Hepatocyte (in vitro differentiated cells): ENCODE results near the gene TBX10. TPM values are rescaled to one million over a fixed set of nuclear protein-coding genes. Genes with fewer than 3 reads are reported as not detected.

Source experiments
- DNase-seq: peaks from one replicate; pipeline ENCODE4 v3.0.0-alpha.2; 2016; ENCODE audit warnings: low spot score
- H2AFZ ChIP-seq: fragments of 200-600 bp; sonication (generic); 2 replicates; pipeline ENCODE4 v1.6.0; 2016; ENCODE audit warnings: antibody characterized with exemption, mild to moderate bottlenecking
- H3K27ac ChIP-seq: fragments of 200-600 bp; sonication (generic); 2 replicates; pipeline ENCODE4 v1.5.1; 2016; ENCODE audit warnings: mild to moderate bottlenecking
- H3K27me3 ChIP-seq: fragments of 200-600 bp; sonication (generic); 2 replicates; pipeline ENCODE4 v1.6.1; 2016
- H3K36me3 ChIP-seq: fragments of 200-600 bp; sonication (generic); replicated peaks from 2 replicates; pipeline ENCODE4 v1.5.1; 2016; ENCODE audit warnings: low read depth; ENCODE audit not compliant: insufficient read depth
- H3K4me1 ChIP-seq: fragments of 200-600 bp; sonication (generic); 2 replicates; pipeline ENCODE4 v1.5.1; 2016; ENCODE audit warnings: mild to moderate bottlenecking, moderate library complexity; ENCODE audit not compliant: insufficient read depth
- H3K4me2 ChIP-seq: fragments of 200-600 bp; sonication (generic); 2 replicates; pipeline ENCODE4 v1.6.0; 2016
- H3K4me3 ChIP-seq: fragments of 200-600 bp; sonication (generic); 2 replicates; pipeline ENCODE4 v1.5.1; 2016; ENCODE audit warnings: mild to moderate bottlenecking
- H3K79me2 ChIP-seq: fragments of 200-600 bp; sonication (generic); 2 replicates; pipeline ENCODE4 v1.6.0; 2017; ENCODE audit warnings: mild to moderate bottlenecking
- H3K9me2 ChIP-seq: fragments of 200-600 bp; sonication (generic); replicated peaks from 2 replicates; pipeline ENCODE4 v1.6.0; 2017; ENCODE audit warnings: mild to moderate bottlenecking; ENCODE audit not compliant: insufficient read depth
- H3K9me3 ChIP-seq: fragments of 200-600 bp; sonication (generic); 2 replicates; pipeline ENCODE4 v1.5.1; 2016; ENCODE audit warnings: low read depth, mild to moderate bottlenecking
- H4K20me1 ChIP-seq: fragments of 200-600 bp; sonication (generic); 2 replicates; pipeline ENCODE4 v1.6.0; 2016; ENCODE audit warnings: mild to moderate bottlenecking; ENCODE audit not compliant: insufficient read depth, poor library complexity, severe bottlenecking
- EZH2 ChIP-seq: fragments of 200-600 bp; sonication (generic); IDR thresholded peaks from 2 replicates; pipeline ENCODE4 v1.6.1; 2016; ENCODE audit warnings: antibody characterized with exemption, mild to moderate bottlenecking, borderline replicate concordance
- EZH2phosphoT487 ChIP-seq: fragments of 200-600 bp; sonication (generic); IDR thresholded peaks from one replicate; pipeline ENCODE4 v1.6.1; 2018; ENCODE audit warnings: antibody characterized with exemption, mild to moderate bottlenecking, low read depth, moderate library complexity; ENCODE audit not compliant: unreplicated experiment, severe bottlenecking
- WGBS: methylation state at CpG from one replicate; pipeline ENCODE4 v1.1.6; 2016; ENCODE audit warnings: low lambda C conversion rate; ENCODE audit errors: missing lambda C conversion rate; 5-methylcytosine and 5-hydroxymethylcytosine counted together
- polyA plus RNA-seq: library from polyadenylated mRNA; unstranded; fragments of >200 nt; fragmentation: Nextera tagmentation; extraction: Ambion mirVana; gene quantifications from 2 replicates; pipeline ENCODE4 v1.2.1, GENCODE V29; 2016
- total RNA-seq: library from RNA; depleted of rRNA; stranded (reverse); fragments of >200 nt; gene quantifications from 2 replicates; pipeline ENCODE4 v1.2.3, GENCODE V29; 2014
- TF ChIP-seq, protein P1 (sequence below): fragments of 200-600 bp; sonication (generic); IDR thresholded peaks from 2 replicates; pipeline ENCODE4 v1.5.1; 2016; ENCODE audit warnings: antibody characterized with exemption, mild to moderate bottlenecking; ENCODE audit not compliant: poor library complexity

TBX10 gene
- total and polyA plus RNA-seq, 2 experiments from 2014 or later = 0.34 to 0.70 TPM

DNA sequence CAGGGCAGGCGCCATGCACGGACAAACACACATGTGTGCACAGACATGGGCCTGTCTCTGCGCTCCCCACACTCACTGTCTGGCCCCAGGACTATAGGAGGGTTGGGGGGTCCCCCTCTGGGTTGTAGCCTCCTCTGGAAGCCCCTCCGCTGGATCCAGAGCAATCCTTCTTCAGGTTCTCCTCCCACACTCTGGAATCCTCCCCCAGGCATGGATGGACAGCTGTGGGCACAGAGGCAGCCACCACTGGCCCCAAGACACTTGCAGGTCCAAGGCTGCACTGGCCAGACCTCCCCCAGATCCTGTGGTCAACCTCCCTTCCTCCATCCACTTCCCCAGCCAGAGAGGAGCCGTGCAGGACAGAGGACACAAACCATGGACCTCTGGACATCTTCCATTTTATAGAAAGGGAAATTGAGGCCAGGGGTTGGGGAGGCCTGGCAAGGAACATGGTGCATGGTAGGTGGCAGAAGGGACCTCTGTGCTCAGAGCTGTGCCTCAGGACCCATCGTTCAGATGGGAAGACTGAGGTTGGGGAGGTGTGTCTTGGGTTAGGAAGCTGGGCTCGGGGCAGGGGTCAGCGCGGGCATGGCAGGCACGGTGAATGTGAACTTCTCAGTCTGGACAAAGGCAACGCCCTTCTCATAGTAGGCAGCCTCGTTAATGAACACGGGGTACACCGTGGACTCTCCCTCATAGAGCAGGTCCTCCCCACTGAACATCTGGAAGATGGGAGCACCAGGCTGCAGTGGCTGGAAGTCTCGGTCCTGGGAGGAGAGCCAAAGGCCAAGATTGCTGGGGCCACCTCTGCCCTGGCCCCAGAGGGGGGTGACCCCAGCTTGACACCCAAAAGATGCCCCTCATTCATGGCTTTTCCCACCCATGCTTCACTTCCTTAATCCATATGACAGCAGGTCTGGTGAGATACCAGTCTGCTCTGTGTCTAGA is 2.9 kb upstream of the TBX10 start:
- no peaks in the 10 kb centered on the region for H3K79me2 ChIP-seq
- H4K20me1 ChIP-seq = no peaks in the 10 kb centered on the region
- H2AFZ ChIP-seq = no peak overlapping the region
- no peaks in the 10 kb centered on the region for H3K9me2 ChIP-seq
- TF ChIP-seq, protein P1, sequence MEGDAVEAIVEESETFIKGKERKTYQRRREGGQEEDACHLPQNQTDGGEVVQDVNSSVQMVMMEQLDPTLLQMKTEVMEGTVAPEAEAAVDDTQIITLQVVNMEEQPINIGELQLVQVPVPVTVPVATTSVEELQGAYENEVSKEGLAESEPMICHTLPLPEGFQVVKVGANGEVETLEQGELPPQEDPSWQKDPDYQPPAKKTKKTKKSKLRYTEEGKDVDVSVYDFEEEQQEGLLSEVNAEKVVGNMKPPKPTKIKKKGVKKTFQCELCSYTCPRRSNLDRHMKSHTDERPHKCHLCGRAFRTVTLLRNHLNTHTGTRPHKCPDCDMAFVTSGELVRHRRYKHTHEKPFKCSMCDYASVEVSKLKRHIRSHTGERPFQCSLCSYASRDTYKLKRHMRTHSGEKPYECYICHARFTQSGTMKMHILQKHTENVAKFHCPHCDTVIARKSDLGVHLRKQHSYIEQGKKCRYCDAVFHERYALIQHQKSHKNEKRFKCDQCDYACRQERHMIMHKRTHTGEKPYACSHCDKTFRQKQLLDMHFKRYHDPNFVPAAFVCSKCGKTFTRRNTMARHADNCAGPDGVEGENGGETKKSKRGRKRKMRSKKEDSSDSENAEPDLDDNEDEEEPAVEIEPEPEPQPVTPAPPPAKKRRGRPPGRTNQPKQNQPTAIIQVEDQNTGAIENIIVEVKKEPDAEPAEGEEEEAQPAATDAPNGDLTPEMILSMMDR = no peak
- TF ChIP-seq EZH2phosphoT487 = no peak
- no peak for TF ChIP-seq EZH2
- H3K27me3 ChIP-seq = no peaks in the 10 kb centered on the region
- H3K27ac ChIP-seq = no peak overlapping the region
- no peaks in the 10 kb centered on the region for H3K4me1 ChIP-seq
- H3K36me3 ChIP-seq = no peaks in the 10 kb centered on the region
- H3K4me2 ChIP-seq = no peak overlapping the region
- DNase-seq = peak; percentile 4
- 94% methylated on average over 15 of the region's 15 CpGs for WGBS
- no peak overlapping the region for H3K4me3 ChIP-seq
- no peaks in the 10 kb centered on the region for H3K9me3 ChIP-seq

DNA sequence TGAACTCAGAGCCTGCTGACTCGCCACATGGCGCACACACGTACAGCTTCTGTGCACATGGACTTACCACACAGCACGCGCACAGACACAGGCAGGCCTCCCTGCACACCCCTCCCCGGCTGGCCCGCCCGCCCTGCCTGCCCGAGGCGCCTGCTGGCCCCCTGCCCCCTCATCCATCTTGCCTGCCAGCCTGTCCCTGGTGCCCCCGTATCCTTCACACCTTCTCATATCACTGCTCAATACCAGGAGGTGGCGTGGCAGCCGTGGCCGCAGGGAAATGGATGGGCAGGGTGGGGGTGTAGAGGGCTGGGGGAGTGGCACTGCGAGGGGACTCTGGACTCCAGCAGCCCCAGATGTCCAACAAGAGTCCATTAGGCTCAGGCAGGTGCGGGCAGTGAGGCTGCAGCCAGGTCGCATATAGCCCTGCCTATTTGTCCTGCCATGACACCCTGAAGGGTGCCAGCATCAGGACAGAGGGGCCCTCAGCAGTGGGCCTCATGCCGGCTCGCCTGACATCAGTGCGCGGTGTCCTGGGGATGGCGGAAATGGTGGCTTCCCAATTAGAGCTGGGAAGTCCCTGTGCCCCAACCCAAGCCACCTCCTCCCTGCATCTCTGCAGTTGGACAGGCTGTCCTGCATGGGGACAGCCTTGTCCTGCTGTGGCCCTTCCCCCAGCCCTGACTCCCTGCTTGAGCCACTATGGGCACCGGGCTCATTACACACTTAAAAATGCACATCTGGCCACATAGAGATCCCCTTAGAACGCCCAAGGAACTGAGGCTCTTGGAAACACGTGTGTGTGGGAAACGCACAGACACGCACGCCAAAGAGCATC is 2.0 kb upstream of the TBX10 start:
- Histone ChIP-seq H3K9me3 (no peaks in the 10 kb centered on the region), H3K4me1 (no peaks in the 10 kb centered on the region), H3K4me2 (no peak overlapping the region), H4K20me1 (no peaks in the 10 kb centered on the region), H3K9me2 (no peaks in the 10 kb centered on the region), H3K27me3 (no peaks in the 10 kb centered on the region), H3K79me2 (no peaks in the 10 kb centered on the region), H3K27ac (no peak overlapping the region), H3K36me3 (no peaks in the 10 kb centered on the region), H2AFZ (no peak overlapping the region), H3K4me3 (no peak overlapping the region)
- 90% methylated on average over 28 of the region's 28 CpGs for WGBS
- no peak for DNase-seq
- TF ChIP-seq EZH2phosphoT487 (no peak), EZH2 (no peak)
- TF ChIP-seq, protein P1 = no peak

DNA sequence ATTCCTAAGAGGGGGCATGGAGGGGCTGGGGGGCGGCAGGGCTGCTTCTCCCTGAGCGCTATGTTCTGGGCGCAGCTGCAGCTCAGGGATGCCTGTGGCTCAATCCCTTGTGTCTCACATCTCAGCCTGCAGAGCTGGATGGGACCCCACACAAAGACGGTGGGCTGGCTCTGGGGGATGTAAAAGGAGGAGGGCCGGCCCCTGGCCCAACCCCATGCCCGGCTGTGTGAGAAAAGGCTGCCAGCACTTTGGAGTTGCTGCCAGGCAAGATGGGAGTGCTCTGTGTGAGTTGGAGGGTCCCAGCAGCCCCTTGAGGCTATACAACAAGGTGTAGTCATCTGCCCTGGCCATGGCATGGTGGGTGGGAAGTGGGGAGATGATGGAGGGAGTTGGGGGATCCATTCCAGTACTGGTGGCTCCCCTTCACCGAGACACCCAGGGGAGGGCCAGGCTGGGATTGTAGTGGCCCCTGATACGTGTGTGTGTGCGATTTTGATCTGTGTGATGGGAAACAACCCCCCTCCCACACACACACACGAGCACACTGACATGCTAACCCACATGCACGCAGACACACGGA is 1.3 kb upstream of the TBX10 start:
- Histone ChIP-seq H3K9me3 (no peaks in the 10 kb centered on the region), H3K27me3 (no peaks in the 10 kb centered on the region), H3K4me1 (no peaks in the 10 kb centered on the region), H3K36me3 (no peaks in the 10 kb centered on the region), H3K9me2 (no peaks in the 10 kb centered on the region), H3K4me3 (no peak overlapping the region), H3K4me2 (no peak overlapping the region), H3K27ac (no peak overlapping the region), H2AFZ (no peak overlapping the region), H3K79me2 (no peaks in the 10 kb centered on the region), H4K20me1 (no peaks in the 10 kb centered on the region)
- WGBS = 87% methylated on average over 12 of the region's 12 CpGs
- DNase-seq = no peak
- TF ChIP-seq EZH2 (no peak), EZH2phosphoT487 (no peak)
- TF ChIP-seq, protein P1 = no peak
